GM12878 (cell line): ENCODE results near the gene ENDOU. TPM values are rescaled to one million over a fixed set of nuclear protein-coding genes. Genes with fewer than 3 reads are reported as not detected.

ENCODE experiments used
- ATAC-seq: fragments of 200-7000 bp; cut with Tn5 transposase; 3 replicates; pipeline ENCODE4 v1.9.1; 2020; ENCODE audit warnings: mild to moderate bottlenecking, moderate library complexity
- BruUV-seq: library from RNA; stranded (reverse); fragments of 400-500 nt; replicated peaks from 2 replicates; lab custom pipeline; 2021; lab: Mats Ljungman, UMichigan
- CTCF ChIA-PET: fragments of 300-600 bp; sonication (Branson Sonifier 250); formaldehyde crosslinking; extraction: SDS; loops from one replicate; lab custom pipeline; 2021; ENCODE audit warnings: inconsistent platforms; lab: Yijun Ruan, JAX
- POLR2A ChIA-PET: fragments of 350-600 bp; formaldehyde crosslinking; extraction: SDS; loops from one replicate; lab custom pipeline; 2021; ENCODE audit warnings: inconsistent platforms; lab: Charles Lee
- RAD21 ChIA-PET: fragments of 300-600 bp; sonication (Branson Sonifier 250); formaldehyde crosslinking; loops from one replicate; lab custom pipeline; 2023; ENCODE audit warnings: antibody characterized with exemption; ENCODE audit not compliant: unreplicated experiment; lab: Charles Lee
- SMC1A ChIA-PET: fragments of 300-600 bp; sonication (Branson Sonifier 250); formaldehyde crosslinking; loops from one replicate; lab custom pipeline; 2023; ENCODE audit not compliant: unreplicated experiment, uncharacterized antibody; lab: Charles Lee
- DNase-seq: peaks from one replicate; pipeline ENCODE4 v3.0.0-alpha.2; 2011; ENCODE audit warnings: low read depth, low spot score
- FAIRE-seq: peaks from 3 replicates; lab custom pipeline; 2011; peaks lifted over from hg19 to GRCh38; lab: Jason Lieb, UNC
- H2AFZ ChIP-seq: 2 replicates; pipeline ENCODE4 v1.6.0; 2011; ENCODE audit warnings: low read depth, low read length, control low read depth; ENCODE audit not compliant: control insufficient read depth
- H3K27ac ChIP-seq: 2 replicates; pipeline ENCODE4 v1.5.1; 2011; ENCODE audit warnings: control low read depth; ENCODE audit not compliant: control insufficient read depth, insufficient read depth
- H3K27me3 ChIP-seq, 2 experiments: replicated peaks in 1 of 2; 2 replicates each; pipeline versions ENCODE4 v1.6.0 to v1.6.1; 2011; ENCODE audit warnings: low read length in 1 of 2; ENCODE audit not compliant: control insufficient read depth in 2 of 2, insufficient read depth in 2 of 2
- H3K36me3 ChIP-seq, 2 experiments: 2 replicates each; pipeline ENCODE4 v1.5.1; 2011; ENCODE audit warnings: low read length in 1 of 2; ENCODE audit not compliant: control insufficient read depth in 2 of 2, insufficient read depth in 2 of 2
- H3K4me1 ChIP-seq: 2 replicates; pipeline ENCODE4 v1.6.1; 2011; ENCODE audit warnings: mild to moderate bottlenecking, low read length, moderate library complexity, mixed read lengths; ENCODE audit not compliant: control insufficient read depth, insufficient read depth
- H3K4me2 ChIP-seq: 2 replicates; pipeline ENCODE4 v1.6.0; 2011; ENCODE audit warnings: control low read depth; ENCODE audit not compliant: control insufficient read depth, insufficient read depth
- H3K4me3 ChIP-seq: fragments of 200-600 bp; sonication (generic); 2 replicates; pipeline ENCODE4 v1.5.1; 2016
- H3K79me2 ChIP-seq: 2 replicates; pipeline ENCODE4 v1.6.0; 2011; ENCODE audit warnings: low read length; ENCODE audit not compliant: control insufficient read depth, insufficient read depth
- H3K9ac ChIP-seq: 2 replicates; pipeline ENCODE4 v1.8.0; 2011; ENCODE audit warnings: low read length, control low read depth, mixed read lengths; ENCODE audit not compliant: control insufficient read depth, insufficient read depth
- H3K9me3 ChIP-seq: replicated peaks from 3 replicates; pipeline ENCODE4 v1.5.1; 2011; ENCODE audit warnings: mild to moderate bottlenecking, low read length; ENCODE audit not compliant: control insufficient read depth, insufficient read depth
- H4K20me1 ChIP-seq: 2 replicates; pipeline ENCODE4 v1.6.0; 2011; ENCODE audit not compliant: control insufficient read depth, insufficient read depth
- BACH1 ChIP-seq: fragments of 450-650 bp; IDR thresholded peaks from 2 replicates; pipeline ENCODE4 v1.6.1; 2017; ENCODE audit warnings: mild to moderate bottlenecking, borderline replicate concordance
- DPF2 ChIP-seq: fragments of 450-650 bp; IDR thresholded peaks from 2 replicates; pipeline ENCODE4 v1.6.1; 2017; ENCODE audit warnings: mild to moderate bottlenecking
- IKZF2 ChIP-seq, 2 experiments: fragments of 450-650 bp; IDR thresholded peaks; 2 replicates each; pipeline ENCODE4 v1.6.1; 2017; ENCODE audit warnings: mild to moderate bottlenecking in 2 of 2, moderate library complexity in 2 of 2
- JUND ChIP-seq: IDR thresholded peaks from 2 replicates; pipeline ENCODE4 v1.6.1; 2012; ENCODE audit warnings: low read depth, mild to moderate bottlenecking, low read length, improper control_type of control experiment, moderate library complexity
- LARP7 ChIP-seq: fragments of 450-650 bp; IDR thresholded peaks from 2 replicates; pipeline ENCODE4 v1.6.1; 2017; ENCODE audit warnings: mild to moderate bottlenecking
- RB1 ChIP-seq: fragments of 450-650 bp; formaldehyde crosslinking; IDR thresholded peaks from 2 replicates; pipeline ENCODE4 v1.6.1; 2017; ENCODE audit warnings: mild to moderate bottlenecking, borderline replicate concordance
- SP1 ChIP-seq: IDR thresholded peaks from one replicate; pipeline ENCODE4 v1.6.1; 2011; ENCODE audit warnings: low read depth, low read length
- SPI1 ChIP-seq: IDR thresholded peaks from 2 replicates; pipeline ENCODE4 v1.6.1; 2011; ENCODE audit warnings: low read depth, mild to moderate bottlenecking, low read length, moderate library complexity, borderline replicate concordance; ENCODE audit not compliant: insufficient read depth
- TAF1 ChIP-seq: IDR thresholded peaks from 2 replicates; pipeline ENCODE4 v1.6.1; 2011; ENCODE audit warnings: mild to moderate bottlenecking, low read depth, low read length, borderline replicate concordance
- TCF3 ChIP-seq: IDR thresholded peaks from 2 replicates; pipeline ENCODE4 v1.6.1; 2012; ENCODE audit warnings: low read depth, mild to moderate bottlenecking, low read length, borderline replicate concordance; ENCODE audit not compliant: insufficient read depth
- YY1 ChIP-seq: IDR thresholded peaks from 2 replicates; pipeline ENCODE4 v1.6.1; 2011; ENCODE audit warnings: low read depth, mild to moderate bottlenecking, low read length
- ZNF622 ChIP-seq: fragments of 450-650 bp; IDR thresholded peaks from 2 replicates; pipeline ENCODE4 v1.6.1; 2017; ENCODE audit warnings: mild to moderate bottlenecking, inconsistent platforms
- WGBS: methylation state at CpG from one replicate; pipeline ENCODE4 v1.1.6; 2016; ENCODE audit warnings: low lambda C conversion rate; ENCODE audit not compliant: insufficient replicate concordance, insufficient coverage; ENCODE audit errors: missing lambda C conversion rate; 5-methylcytosine and 5-hydroxymethylcytosine counted together
- in situ Hi-C: fragments of 300-500 bp; cut with MboI; formaldehyde crosslinking; loops from 9 replicates; pipeline ENCODE4 v1.14.3; 2018; ENCODE audit warnings: mixed read lengths
- intact Hi-C: fragments of 100-400 bp; cut with micrococcal nuclease; formaldehyde crosslinking; loops from one replicate; pipeline ENCODE4 v1.14.2; 2022; ENCODE audit not compliant: unreplicated experiment
- polyA plus RNA-seq, 11 experiments: library from polyadenylated mRNA; depleted of rRNA in 4 of 11; unstranded in 6 of 11; stranded (reverse) in 5 of 11; fragments of >200 nt; fragmentation: Nextera tagmentation in 4 of 11; fragmentation: Illumina TruSeq in 1 of 11; extraction: Ambion mirVana in 4 of 11; extraction: Trizol in 1 of 11; gene quantifications; 1 replicate in 1 of 11; 2 replicates in 10 of 11; pipeline versions ENCODE4 v1.2.1 to v1.2.3, GENCODE V29; 2011 to 2016; ENCODE audit warnings: inconsistent platforms in 2 of 11, missing spikeins in 2 of 11, low read depth in 1 of 11
- total RNA-seq, 4 experiments: library from RNA; depleted of rRNA in 3 of 4; stranded (reverse); fragments of >200 nt in 3 of 4; fragmentation: Illumina TruSeq in 1 of 4; extraction: Trizol in 1 of 4; gene quantifications; 2 replicates each; pipeline versions ENCODE4 v1.2.1 to v1.2.3, GENCODE V29; 2013 to 2021
- TF ChIP-seq, protein P1 (sequence below): fragments of 450-650 bp; IDR thresholded peaks from 2 replicates; pipeline ENCODE4 v1.6.1; 2018; ENCODE audit warnings: mild to moderate bottlenecking, low read depth, moderate library complexity; ENCODE audit not compliant: partially characterized antibody
- TF ChIP-seq, protein P2 (sequence below): fragments of 450-650 bp; IDR thresholded peaks from 2 replicates; pipeline ENCODE4 v1.6.1; 2017; ENCODE audit warnings: mild to moderate bottlenecking, moderate library complexity

Gene ENDOU
- total and polyA plus RNA-seq, 10 of the 15 experiments (the other 5 are each of a cell fraction or from before 2014, with no cell fraction given), result 0.03 to 0.17 (median 0.10) TPM; not detected in 4

DNA sequence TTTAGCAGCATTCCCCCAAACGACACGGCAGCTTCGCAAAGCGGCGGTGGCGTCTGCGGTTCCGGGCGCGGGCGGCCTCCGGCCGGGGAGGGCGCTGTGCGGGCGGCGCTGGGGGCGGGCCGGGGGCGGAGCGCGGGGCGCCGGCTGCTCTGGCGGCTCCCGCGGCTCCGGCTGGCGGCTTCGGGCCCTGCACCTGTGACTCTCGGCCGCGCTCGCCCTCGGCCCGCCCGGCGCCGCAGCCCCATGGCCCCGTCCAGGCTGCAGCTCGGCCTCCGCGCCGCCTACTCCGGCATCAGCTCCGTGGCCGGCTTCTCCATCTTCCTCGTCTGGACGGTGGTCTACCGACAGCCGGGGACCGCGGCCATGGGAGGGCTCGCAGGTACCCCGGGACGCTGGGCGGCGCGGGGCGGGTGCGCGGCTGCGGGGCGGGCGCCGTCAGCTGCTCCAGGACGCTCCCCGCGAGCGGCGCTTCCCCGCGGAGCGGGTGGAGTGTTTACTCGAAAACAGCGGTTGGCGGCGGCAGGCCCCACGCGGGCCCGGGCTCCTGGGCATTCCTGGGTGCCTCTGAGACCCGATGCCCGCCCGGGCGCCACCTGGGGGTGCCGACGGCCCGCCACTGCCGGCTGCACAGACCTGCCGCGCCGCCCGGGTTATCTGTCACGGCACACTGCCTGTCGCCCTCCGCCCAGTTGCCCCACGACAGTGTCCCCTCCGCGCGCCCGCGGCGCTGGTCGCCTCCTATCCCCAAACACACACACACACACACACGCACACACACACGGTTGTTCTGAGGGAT lies 48.0 kb upstream of the ENDOU start, which contains the start of gene SLC48A1:
Gene SLC48A1, plus strand, starts transcription at position 177 of the 796 bp plus-strand sequence. Its CDS starts 67 bp downstream, at position 244.
- ChIA-PET RAD21 (interaction anchor here (0.9 to 8.9 kb wide), 6 partner anchors 17 to 65 kb away, joined by 3 to 83 read pairs (median 7); partner anchors contain the start of gene RAPGEF3), CTCF (interaction anchor here (0.6 to 19.3 kb wide), 10 partner anchors 10 to 122 kb away, joined by 3 to 814 read pairs (median 6); partner anchors contain the start of gene RAPGEF3), POLR2A (interaction anchor here (0.9 kb wide), 1 partner anchor 32 kb away, joined by 3 read pairs; no protein-coding TSS in a partner anchor), SMC1A (interaction anchor here (1.0 to 11.3 kb wide), 3 partner anchors 15 to 64 kb away, joined by 3 to 139 read pairs (median 7); partner anchors contain the start of gene RAPGEF3)
- in situ Hi-C loops (no loop called here), intact Hi-C loops (loop anchor here (10.0 kb wide), 1 partner anchor 738 kb away; no protein-coding TSS in a partner anchor)
- Histone ChIP-seq H3K4me3 (peak within 1 kb of the TSS; percentile 80), H3K9ac (peak within 1 kb of the TSS; percentile 52; the same call in 1 of the 2 replicates), H3K9me3 (no peaks in the 10 kb centered on the region), H4K20me1 (no peaks in the 10 kb centered on the region), H3K4me1 (peaks cover 17% of the 10 kb centered on the region; the same call in 1 of the 2 replicates), H3K4me2 (peak within 1 kb of the TSS; percentile 77), H2AFZ (peak within 1 kb of the TSS; percentile 85), H3K27me3 (no peaks in the 10 kb centered on the region), H3K79me2 (no peaks in the 10 kb centered on the region), H3K27ac (no peak within 1 kb of the TSS), H3K36me3 (no peaks in the 10 kb centered on the region)
- BruUV-seq, result no TSS peak
- WGBS, result 1% methylated on average over 63 of the region's 106 CpGs
- DNase-seq (no peak), ATAC-seq (peak; percentile 93), FAIRE-seq (no peak)
- TF ChIP-seq ZNF622 (no peak), SPI1 (no peak), IKZF2 (IDR thresholded peaks at IDR 0.05) (peak in 1 of 2 experiments; percentile 35; a peak in 1 of 4 replicates), YY1 (peak; percentile 23; the same call in 1 of the 2 replicates), TAF1 (no peak), RB1 (peak; percentile 22; the same call in 1 of the 2 replicates), LARP7 (0 out of 2 replicates have a peak, but pooled peaks have one; percentile 44), BACH1 (peak; percentile 42; the same call in 1 of the 2 replicates), TCF3 (0 out of 2 replicates have a peak, but pooled peaks have one; percentile 74), DPF2 (0 out of 2 replicates have a peak, but pooled peaks have one; percentile 59), JUND (no peak), SP1 (no peak)
- TF ChIP-seq, protein P1, sequence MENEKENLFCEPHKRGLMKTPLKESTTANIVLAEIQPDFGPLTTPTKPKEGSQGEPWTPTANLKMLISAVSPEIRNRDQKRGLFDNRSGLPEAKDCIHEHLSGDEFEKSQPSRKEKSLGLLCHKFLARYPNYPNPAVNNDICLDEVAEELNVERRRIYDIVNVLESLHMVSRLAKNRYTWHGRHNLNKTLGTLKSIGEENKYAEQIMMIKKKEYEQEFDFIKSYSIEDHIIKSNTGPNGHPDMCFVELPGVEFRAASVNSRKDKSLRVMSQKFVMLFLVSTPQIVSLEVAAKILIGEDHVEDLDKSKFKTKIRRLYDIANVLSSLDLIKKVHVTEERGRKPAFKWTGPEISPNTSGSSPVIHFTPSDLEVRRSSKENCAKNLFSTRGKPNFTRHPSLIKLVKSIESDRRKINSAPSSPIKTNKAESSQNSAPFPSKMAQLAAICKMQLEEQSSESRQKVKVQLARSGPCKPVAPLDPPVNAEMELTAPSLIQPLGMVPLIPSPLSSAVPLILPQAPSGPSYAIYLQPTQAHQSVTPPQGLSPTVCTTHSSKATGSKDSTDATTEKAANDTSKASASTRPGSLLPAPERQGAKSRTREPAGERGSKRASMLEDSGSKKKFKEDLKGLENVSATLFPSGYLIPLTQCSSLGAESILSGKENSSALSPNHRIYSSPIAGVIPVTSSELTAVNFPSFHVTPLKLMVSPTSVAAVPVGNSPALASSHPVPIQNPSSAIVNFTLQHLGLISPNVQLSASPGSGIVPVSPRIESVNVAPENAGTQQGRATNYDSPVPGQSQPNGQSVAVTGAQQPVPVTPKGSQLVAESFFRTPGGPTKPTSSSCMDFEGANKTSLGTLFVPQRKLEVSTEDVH, result no peak
- TF ChIP-seq, protein P2, sequence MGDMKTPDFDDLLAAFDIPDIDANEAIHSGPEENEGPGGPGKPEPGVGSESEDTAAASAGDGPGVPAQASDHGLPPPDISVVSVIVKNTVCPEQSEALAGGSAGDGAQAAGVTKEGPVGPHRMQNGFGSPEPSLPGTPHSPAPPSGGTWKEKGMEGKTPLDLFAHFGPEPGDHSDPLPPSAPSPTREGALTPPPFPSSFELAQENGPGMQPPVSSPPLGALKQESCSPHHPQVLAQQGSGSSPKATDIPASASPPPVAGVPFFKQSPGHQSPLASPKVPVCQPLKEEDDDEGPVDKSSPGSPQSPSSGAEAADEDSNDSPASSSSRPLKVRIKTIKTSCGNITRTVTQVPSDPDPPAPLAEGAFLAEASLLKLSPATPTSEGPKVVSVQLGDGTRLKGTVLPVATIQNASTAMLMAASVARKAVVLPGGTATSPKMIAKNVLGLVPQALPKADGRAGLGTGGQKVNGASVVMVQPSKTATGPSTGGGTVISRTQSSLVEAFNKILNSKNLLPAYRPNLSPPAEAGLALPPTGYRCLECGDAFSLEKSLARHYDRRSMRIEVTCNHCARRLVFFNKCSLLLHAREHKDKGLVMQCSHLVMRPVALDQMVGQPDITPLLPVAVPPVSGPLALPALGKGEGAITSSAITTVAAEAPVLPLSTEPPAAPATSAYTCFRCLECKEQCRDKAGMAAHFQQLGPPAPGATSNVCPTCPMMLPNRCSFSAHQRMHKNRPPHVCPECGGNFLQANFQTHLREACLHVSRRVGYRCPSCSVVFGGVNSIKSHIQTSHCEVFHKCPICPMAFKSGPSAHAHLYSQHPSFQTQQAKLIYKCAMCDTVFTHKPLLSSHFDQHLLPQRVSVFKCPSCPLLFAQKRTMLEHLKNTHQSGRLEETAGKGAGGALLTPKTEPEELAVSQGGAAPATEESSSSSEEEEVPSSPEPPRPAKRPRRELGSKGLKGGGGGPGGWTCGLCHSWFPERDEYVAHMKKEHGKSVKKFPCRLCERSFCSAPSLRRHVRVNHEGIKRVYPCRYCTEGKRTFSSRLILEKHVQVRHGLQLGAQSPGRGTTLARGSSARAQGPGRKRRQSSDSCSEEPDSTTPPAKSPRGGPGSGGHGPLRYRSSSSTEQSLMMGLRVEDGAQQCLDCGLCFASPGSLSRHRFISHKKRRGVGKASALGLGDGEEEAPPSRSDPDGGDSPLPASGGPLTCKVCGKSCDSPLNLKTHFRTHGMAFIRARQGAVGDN, result 0 out of 2 replicates have a peak, but pooled peaks have one; percentile 21
